Neuron (in vitro differentiated cells): ENCODE data around the gene ATP11A.

Experiments
- H2AFZ ChIP-seq: one replicate; pipeline ENCODE4 v1.6.1; 2013; ENCODE audit warnings: low read depth, mild to moderate bottlenecking, inconsistent platforms, low read length, moderate library complexity
- H3K27me3 ChIP-seq: one replicate; pipeline ENCODE4 v1.6.1; 2013; ENCODE audit warnings: low read length; ENCODE audit not compliant: insufficient read depth
- H3K36me3 ChIP-seq: one replicate; pipeline ENCODE4 v1.6.1; 2013; ENCODE audit warnings: low read length; ENCODE audit not compliant: insufficient read depth
- H3K4me1 ChIP-seq: one replicate; pipeline ENCODE4 v1.6.1; 2013; ENCODE audit warnings: low read length; ENCODE audit not compliant: insufficient read depth
- H3K4me3 ChIP-seq: 2 replicates; pipeline ENCODE4 v1.5.1; 2013; ENCODE audit warnings: mild to moderate bottlenecking, low read length, moderate library complexity
- H3K9me3 ChIP-seq: one replicate; pipeline ENCODE4 v1.6.1; 2013; ENCODE audit warnings: low read length

The ATP11A gene

DNA sequence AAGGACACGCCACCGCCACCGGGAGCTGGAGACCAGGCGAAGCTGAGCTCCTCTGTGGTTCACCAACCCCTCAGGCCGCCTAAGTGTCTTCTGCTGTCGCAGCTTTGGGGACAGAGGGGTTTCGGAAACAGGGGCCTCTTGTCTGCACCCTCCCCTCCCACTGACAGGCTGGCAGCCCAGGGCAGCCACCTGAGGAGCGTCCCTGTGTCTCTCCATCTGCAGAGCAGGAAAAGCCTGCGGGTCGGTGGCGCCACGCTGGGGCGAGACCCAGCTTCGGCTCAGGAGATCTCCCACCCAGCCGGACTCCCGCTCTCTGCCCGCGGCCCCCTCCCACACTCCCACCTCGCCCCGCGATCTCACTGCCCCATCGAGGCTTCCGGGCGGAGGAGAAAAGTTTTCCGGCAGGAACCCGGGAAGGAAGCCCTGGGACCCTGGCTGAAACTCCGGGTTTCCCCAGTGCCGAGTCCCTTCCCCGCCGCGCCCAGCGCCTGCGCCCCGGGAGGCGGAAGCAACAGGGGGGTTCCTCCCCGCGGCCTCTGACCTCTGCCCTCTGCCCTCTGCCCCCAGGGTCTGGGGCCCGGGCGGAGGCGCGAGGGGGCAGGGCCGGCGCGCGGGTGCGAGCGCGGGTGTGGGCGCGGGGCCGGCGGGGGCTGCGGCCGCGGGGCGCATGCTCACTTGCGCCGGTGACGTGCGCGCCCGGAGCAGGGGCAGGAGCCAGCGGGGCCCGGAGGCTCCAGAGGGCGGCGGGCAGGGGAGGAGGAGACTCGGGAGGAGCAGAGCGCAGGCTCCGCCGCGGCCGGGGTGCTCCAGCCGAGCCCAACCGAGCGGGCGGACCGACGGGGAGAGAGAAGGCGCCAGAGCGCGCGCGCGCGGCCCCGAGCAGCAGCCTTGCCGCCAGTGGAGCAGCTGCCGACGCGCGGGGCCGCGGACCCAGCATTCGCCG lies at the start of gene ATP11A:
Gene ATP11A, plus strand, starts transcription at position 736 of the 943 bp plus-strand sequence. CDS start 379 bp downstream, outside the sequence.
- Histone ChIP-seq H3K4me3 (peak within 1 kb of the TSS; percentile 61), H2AFZ (peak within 1 kb of the TSS; percentile 67), H3K4me1 (peaks cover 12% of the 10 kb centered on the region), H3K9me3 (no peaks in the 10 kb centered on the region), H3K36me3 (no peaks in the 10 kb centered on the region), H3K27me3 (peaks cover 13% of the 10 kb centered on the region)

DNA sequence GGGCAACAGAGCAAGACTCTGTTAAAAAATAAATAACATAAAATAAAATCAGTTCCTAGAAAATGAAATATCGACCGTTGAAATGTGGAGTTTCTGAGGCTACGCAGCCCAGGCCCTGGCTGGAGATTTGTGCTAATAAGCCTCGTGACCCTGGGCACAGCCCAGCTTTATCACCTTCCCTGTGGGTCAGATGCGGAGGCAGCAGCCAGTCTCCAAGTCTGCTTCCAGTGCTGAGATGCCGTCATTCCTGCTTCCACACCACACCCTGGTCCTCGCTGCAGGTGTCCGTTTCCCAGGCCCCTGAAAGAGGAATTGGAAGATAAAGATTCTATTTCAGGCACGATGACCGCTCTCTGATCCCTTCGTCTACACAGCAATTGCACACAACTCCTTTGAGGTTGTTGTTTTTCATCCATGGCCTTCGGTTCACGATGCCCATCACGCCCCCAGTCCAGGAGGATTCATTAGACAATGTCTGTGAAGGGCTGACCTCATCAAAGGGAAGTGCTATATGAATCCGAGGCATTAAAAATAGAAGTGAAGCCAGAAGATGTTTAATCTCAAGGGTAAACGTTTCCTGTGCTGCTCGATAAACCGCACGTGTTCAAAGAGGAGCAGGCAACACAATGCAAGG lies 48.3 kb upstream of the ATP11A start:
- H3K4me1 ChIP-seq, result no peaks in the 10 kb centered on the region
- H2AFZ ChIP-seq, result no peak overlapping the region
- H3K36me3 ChIP-seq, result no peaks in the 10 kb centered on the region
- H3K27me3 ChIP-seq, result peaks cover 17% of the 10 kb centered on the region
- H3K4me3 ChIP-seq, result no peak overlapping the region
- H3K9me3 ChIP-seq, result no peaks in the 10 kb centered on the region

- Histone ChIP-seq H3K27me3 (peaks cover 12% of the 10 kb centered on the region), H3K36me3 (no peaks in the 10 kb centered on the region), H3K4me3 (no peak overlapping the region)
These were observed 47.8 kb upstream of the ATP11A start for GRCh38 chr13:112642090-112642460.

DNA sequence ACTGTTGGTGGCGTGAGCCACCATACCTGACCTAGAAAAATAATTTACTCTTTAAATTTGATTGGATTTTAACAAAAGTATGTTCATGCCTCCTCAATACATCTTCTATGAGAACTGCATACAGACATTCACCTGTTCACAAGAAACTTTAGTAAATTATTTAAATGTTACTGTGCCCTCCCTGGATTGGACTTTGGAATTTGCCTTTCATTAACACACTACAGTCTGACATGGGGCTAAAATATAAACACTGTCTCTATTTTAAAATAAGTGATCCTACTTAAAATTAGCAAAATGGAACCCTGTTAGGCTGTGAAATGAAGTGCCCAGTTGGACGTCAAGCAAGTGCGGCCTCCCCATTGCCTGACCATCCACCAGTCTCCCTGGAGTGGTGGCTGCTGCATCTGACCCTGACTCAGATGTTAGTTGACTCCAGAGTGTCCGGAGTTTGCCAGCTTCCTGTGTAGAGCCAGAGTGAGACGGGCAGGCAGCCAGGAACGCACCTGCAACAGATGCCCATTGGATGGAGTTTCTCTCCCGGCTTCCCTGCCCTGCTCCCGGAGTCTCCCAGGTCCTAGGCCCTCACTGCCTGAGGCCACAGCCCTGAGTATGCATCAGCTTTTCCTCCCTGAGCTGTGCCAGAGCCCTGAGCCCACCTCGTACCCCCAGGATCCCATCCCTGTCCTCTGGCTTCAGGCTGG lies 45.9 kb upstream of the ATP11A start:
- Histone ChIP-seq H2AFZ (no peak overlapping the region), H3K4me3 (no peak overlapping the region), H3K4me1 (no peaks in the 10 kb centered on the region), H3K9me3 (peaks cover 2% of the 10 kb centered on the region), H3K27me3 (peaks cover 4% of the 10 kb centered on the region), H3K36me3 (no peaks in the 10 kb centered on the region)

More at GRCh38 chr13:112642090-112642460, 47.8 kb upstream of the ATP11A start:
- Histone ChIP-seq H2AFZ (no peak overlapping the region), H3K4me1 (no peaks in the 10 kb centered on the region), H3K9me3 (no peaks in the 10 kb centered on the region)

DNA sequence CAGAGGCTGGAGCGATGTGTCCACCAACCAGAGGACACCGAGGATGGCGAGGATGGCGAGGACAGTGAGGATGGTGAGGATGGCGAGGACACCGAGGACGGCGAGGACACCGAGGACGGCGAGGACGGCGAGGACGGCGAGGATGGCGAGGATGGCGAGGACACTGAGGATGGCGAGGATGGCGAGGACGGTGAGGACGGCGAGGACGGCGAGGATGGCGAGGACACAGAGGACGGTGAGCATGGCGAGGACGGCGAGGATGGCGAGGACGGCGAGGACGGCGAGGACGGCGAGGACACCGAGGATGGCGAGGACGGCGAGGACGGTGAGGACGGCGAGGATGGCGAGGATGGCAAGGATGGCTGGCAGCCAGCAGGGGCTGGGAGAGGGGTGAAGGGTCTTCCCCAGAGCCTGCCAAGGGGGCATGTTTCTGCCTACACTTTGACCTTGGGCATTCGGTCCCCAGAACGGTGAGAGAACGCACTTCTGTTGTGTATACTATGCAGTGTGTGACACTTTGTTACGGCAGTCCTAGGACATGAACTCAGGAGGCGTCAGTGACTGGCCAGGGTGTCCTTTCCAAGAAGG lies 44.4 kb upstream of the ATP11A start:
- H2AFZ ChIP-seq, result no peak overlapping the region
- H3K4me3 ChIP-seq, result no peak overlapping the region
- peaks cover 3% of the 10 kb centered on the region for H3K27me3 ChIP-seq
- no peaks in the 10 kb centered on the region for H3K4me1 ChIP-seq
- peaks cover 2% of the 10 kb centered on the region for H3K9me3 ChIP-seq
- no peaks in the 10 kb centered on the region for H3K36me3 ChIP-seq

DNA sequence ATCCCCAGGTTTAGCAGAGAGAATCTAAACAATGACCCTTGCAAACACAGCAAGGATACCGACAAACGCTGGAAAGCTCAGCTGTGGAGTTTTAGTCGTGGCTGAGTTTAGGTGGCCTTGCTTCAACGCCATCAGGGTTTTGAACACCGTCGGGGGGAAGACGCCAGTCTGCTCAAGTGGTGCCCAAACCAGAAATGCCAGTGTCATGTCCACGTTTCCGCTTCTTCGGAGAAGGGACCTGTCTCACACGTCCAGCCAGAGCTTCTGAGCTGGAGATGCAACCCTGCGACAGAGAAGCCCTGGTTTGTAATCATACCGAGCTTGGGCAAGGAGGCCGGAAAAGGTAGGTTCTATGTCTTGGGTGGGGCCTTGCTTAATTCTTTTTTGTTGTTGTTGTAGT lies 42.6 kb upstream of the ATP11A start:
- no peaks in the 10 kb centered on the region for H3K36me3 ChIP-seq
- peaks cover 2% of the 10 kb centered on the region for H3K9me3 ChIP-seq
- H3K4me3 ChIP-seq, result no peak overlapping the region
- H3K27me3 ChIP-seq, result no peaks in the 10 kb centered on the region
- H2AFZ ChIP-seq, result no peak overlapping the region
- peaks cover 14% of the 10 kb centered on the region for H3K4me1 ChIP-seq

DNA sequence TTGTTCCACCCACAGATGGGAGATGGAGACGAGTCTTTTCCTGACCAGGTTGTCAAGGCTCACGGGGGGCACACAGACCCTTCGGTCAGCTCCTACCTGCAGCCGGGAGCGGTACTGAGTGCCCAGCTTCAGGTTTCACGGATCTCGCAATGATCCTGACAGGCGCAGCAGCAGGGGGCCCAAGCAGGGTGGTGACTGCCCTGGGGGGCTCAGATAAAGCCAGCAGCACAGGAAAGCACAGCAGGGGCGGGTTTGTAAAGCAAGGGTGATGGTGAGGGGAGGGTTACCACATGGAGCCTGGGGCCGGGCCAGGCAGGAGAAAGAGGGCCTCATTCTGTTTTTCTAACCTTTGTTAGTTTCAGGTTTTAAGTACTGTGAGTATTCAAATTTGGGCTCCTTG lies 41.7 kb upstream of the ATP11A start:
- Histone ChIP-seq H3K4me1 (peaks cover 22% of the 10 kb centered on the region), H3K36me3 (no peaks in the 10 kb centered on the region), H3K9me3 (peaks cover 2% of the 10 kb centered on the region), H3K27me3 (no peaks in the 10 kb centered on the region), H3K4me3 (no peak overlapping the region), H2AFZ (no peak overlapping the region)

DNA sequence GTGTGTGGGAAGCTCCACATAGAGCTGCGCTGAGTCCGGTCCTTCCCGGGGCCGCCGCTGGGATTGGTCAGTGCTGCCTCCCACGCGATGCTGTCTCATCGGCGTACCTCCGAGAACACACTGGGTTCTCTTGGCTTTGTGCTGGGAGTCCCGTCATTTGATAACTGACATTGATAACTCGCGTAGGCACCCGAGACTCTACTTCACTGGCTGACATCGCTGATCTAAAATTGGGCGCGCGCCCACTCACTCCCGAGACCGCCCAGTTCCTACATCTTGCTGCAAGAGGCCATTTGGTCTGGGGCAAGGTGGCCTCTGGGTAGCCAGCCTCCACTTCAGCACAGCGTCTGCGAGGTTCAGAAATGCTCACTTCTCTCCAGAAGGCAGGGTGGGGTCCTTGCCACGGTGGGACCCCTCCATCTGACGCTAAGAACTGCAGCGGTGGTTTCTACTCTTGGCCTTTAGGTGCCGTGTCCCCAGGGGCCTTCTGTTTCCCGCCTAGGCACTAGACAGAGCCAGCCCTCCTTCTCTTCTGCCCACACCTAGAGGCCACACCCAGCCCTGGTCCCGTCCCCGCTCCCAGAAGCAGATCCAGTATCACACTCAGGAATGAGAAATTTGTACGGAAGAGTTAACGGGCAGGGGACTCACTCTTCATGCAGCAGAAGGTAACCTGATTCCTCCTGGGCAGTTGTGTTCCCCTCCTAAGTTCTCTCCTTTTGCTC lies 40.7 kb upstream of the ATP11A start:
- peaks cover 2% of the 10 kb centered on the region for H3K9me3 ChIP-seq
- no peaks in the 10 kb centered on the region for H3K36me3 ChIP-seq
- H3K4me3 ChIP-seq, result no peak overlapping the region
- peaks cover 24% of the 10 kb centered on the region for H3K4me1 ChIP-seq
- H2AFZ ChIP-seq, result no peak overlapping the region
- H3K27me3 ChIP-seq, result no peaks in the 10 kb centered on the region

- no peak overlapping the region for H2AFZ ChIP-seq
- no peaks in the 10 kb centered on the region for H3K36me3 ChIP-seq
- H3K4me1 ChIP-seq, result peaks cover 24% of the 10 kb centered on the region
- peaks cover 2% of the 10 kb centered on the region for H3K9me3 ChIP-seq
- H3K27me3 ChIP-seq, result no peaks in the 10 kb centered on the region
- no peak overlapping the region for H3K4me3 ChIP-seq
These were observed 38.5 kb upstream of the ATP11A start for GRCh38 chr13:112651311-112651710.

DNA sequence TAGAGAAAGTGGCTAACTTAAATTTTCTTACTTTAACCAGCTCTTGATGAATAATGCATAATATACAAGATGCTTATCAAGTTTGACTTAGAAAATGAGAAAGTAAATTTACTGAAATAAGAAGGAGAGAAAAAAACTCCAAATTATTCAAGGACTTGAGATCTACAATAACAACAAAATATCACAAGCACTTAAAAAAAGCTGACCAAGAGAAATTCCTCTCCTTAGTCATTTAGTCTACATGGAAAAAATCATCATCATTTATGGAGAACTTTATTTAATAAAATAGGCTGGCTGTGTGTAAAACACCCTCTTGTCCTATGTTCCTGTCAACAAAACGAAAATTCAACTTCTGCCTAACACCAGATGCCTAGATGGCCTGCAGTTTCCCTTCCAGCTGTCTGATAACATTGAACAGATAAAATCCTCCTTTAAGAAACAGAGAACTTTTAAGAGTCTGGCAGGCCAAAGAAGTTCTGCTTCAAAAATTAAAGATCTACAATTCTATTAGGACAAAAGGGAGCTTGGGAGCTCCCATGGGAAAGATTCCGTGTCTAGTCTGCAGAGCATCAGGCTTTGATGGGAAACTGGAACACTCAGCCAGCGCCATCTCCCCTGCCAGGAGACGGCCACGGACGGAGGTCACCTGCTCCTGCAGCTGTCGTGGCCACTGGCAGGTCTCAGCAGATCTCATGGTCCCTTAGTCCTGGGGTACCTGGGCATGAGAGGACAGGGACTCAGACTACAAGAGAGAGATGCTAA lies 37.9 kb upstream of the ATP11A start:
- Histone ChIP-seq H3K4me3 (no peak overlapping the region), H3K36me3 (no peaks in the 10 kb centered on the region), H3K9me3 (peaks cover 2% of the 10 kb centered on the region), H3K4me1 (peaks cover 24% of the 10 kb centered on the region), H2AFZ (no peak overlapping the region), H3K27me3 (no peaks in the 10 kb centered on the region)

- Histone ChIP-seq H3K27me3 (no peaks in the 10 kb centered on the region), H3K4me3 (no peak overlapping the region), H3K4me1 (peaks cover 24% of the 10 kb centered on the region), H3K9me3 (no peaks in the 10 kb centered on the region), H2AFZ (no peak overlapping the region), H3K36me3 (no peaks in the 10 kb centered on the region)
These were observed 37.2 kb upstream of the ATP11A start for GRCh38 chr13:112652512-112653070.
